ENCODE measurements around the gene KIAA1328. TPM values are rescaled to one million over a fixed set of nuclear protein-coding genes. Genes with fewer than 3 reads are reported as not detected.

The KIAA1328 gene
- total and polyA plus RNA-seq, 9 of the 15 experiments (the other 6 are each of a cell fraction or from before 2014, with no cell fraction given): 4.0 to 8.6 (median 7.4) TPM

DNA sequence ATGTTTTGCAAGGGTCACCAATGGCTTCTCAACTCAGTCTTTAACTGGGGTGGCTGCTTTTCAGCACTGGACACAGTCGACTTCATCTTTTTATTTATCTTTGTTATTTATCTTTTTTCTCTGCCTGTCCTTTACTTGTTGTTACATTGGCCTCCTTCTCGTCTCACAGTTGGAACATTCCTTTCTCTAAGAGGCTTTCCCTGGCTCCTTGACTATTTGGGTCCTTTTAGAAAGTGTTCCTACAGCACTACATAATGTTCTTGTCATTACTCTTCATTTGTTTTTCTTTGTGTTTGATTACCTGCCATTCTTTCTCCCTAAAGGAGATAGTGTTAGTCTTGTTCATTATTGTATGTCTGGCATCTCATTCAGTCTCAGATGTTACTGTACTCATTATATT lies 122.0 kb downstream of the KIAA1328 start:
- intact Hi-C loops (cut with micrococcal nuclease): no loop called here
- Histone ChIP-seq H3K4me3 (no peak overlapping the region), H3K27me3 (ENCODE audit: control insufficient read depth in 2 of 2, insufficient read depth in 2 of 2, low read length in 2 of 2) (no peaks in the 10 kb centered on the region), H3K79me2 (ENCODE audit: control insufficient read depth, insufficient read depth, low read length) (no peaks in the 10 kb centered on the region), H3K4me2 (ENCODE audit: insufficient read depth, low read length) (no peak overlapping the region), H3K9me1 (ENCODE audit: control insufficient read depth, insufficient read depth, low read length) (no peaks in the 10 kb centered on the region), H3K9me3 (replicated peaks; ENCODE audit: control insufficient read depth, insufficient read depth, low read depth, low read length) (no peaks in the 10 kb centered on the region), H3K4me1 (replicated peaks in 1 of 2; ENCODE audit: control insufficient read depth in 2 of 2, insufficient read depth in 2 of 2, low read length in 2 of 2) (peaks cover 0 to 4% of the 10 kb centered on the region in 2 experiments; a peak in 1 of 5 replicates), H4K20me1 (replicated peaks; ENCODE audit: control insufficient read depth, insufficient read depth, low read length) (no peaks in the 10 kb centered on the region), H2AFZ (ENCODE audit: low read depth, low read length) (no peak overlapping the region), H3K36me3 (ENCODE audit: control insufficient read depth, insufficient read depth, low read length) (no peaks in the 10 kb centered on the region), H3K27ac (ENCODE audit: extremely low read depth, low read depth, low read length) (no peak overlapping the region), H3K9ac (ENCODE audit: insufficient read depth in 1 of 2, low read depth in 2 of 2, low read length in 2 of 2) (no peak overlapping the region)
- FAIRE-seq: no peak
- DNase-seq (ENCODE audit: extremely low read depth in 1 of 4, low spot score in 3 of 4): no peak
- BruUV-seq (replicated peaks): no TSS peak
- CTCF ChIA-PET (ENCODE audit: low intra/inter-chr PET ratio): no interaction called here
- POLR2A ChIA-PET: no interaction called here
- ATAC-seq: no peak; the same call in 2 of the 3 replicates
- TF ChIP-seq, protein P1, sequence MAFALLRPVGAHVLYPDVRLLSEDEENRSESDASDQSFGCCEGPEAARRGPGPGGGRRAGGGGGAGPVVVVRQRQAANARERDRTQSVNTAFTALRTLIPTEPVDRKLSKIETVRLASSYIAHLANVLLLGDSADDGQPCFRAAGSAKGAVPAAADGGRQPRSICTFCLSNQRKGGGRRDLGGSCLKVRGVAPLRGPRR (CRISPR knock-in tag; IDR thresholded peaks at IDR 0.05): no peak
- TF ChIP-seq, protein P2, sequence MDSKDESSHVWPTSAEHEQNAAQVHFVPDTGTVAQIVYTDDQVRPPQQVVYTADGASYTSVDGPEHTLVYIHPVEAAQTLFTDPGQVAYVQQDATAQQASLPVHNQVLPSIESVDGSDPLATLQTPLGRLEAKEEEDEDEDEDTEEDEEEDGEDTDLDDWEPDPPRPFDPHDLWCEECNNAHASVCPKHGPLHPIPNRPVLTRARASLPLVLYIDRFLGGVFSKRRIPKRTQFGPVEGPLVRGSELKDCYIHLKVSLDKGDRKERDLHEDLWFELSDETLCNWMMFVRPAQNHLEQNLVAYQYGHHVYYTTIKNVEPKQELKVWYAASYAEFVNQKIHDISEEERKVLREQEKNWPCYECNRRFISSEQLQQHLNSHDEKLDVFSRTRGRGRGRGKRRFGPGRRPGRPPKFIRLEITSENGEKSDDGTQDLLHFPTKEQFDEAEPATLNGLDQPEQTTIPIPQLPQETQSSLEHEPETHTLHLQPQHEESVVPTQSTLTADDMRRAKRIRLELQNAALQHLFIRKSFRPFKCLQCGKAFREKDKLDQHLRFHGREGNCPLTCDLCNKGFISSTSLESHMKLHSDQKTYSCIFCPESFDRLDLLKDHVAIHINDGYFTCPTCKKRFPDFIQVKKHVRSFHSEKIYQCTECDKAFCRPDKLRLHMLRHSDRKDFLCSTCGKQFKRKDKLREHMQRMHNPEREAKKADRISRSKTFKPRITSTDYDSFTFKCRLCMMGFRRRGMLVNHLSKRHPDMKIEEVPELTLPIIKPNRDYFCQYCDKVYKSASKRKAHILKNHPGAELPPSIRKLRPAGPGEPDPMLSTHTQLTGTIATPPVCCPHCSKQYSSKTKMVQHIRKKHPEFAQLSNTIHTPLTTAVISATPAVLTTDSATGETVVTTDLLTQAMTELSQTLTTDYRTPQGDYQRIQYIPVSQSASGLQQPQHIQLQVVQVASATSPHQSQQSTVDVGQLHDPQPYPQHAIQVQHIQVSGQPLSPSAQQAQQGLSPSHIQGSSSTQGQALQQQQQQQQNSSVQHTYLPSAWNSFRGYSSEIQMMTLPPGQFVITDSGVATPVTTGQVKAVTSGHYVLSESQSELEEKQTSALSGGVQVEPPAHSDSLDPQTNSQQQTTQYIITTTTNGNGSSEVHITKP (IDR thresholded peaks at IDR 0.05; ENCODE audit: partially characterized antibody): peak; percentile 50
- in situ Hi-C loops (cut with MboI): no loop called here
- 10% methylated on average over 2 of the region's 2 CpGs for WGBS (ENCODE audit: insufficient coverage, low coverage, missing lambda C conversion rate)

All from K562 (cell line).